HCT116 (cell line): ENCODE measurements around the gene DPP10.

Source experiments
- CEBPB ChIP-seq: IDR thresholded peaks from 2 replicates; pipeline ENCODE4 v1.6.1; 2012; ENCODE audit warnings: low read depth
- EZH2 ChIP-seq: fragments of 200-600 bp; sonication (generic); IDR thresholded peaks from 2 replicates; pipeline ENCODE4 v1.6.1; 2017; ENCODE audit warnings: antibody characterized with exemption, mixed run types
- EZH2phosphoT487 ChIP-seq: fragments of 200-600 bp; IDR thresholded peaks from 2 replicates; pipeline ENCODE4 v1.6.1; 2018; ENCODE audit warnings: antibody characterized with exemption, borderline replicate concordance
- JUND ChIP-seq: IDR thresholded peaks from 2 replicates; pipeline ENCODE4 v1.6.1; 2012
- POLR2A ChIP-seq: IDR thresholded peaks from 2 replicates; pipeline ENCODE4 v1.7.0; 2011; ENCODE audit warnings: borderline replicate concordance; ENCODE audit not compliant: insufficient read depth, insufficient read length; ENCODE audit errors: extremely low read depth
- YY1 ChIP-seq: IDR thresholded peaks from 2 replicates; pipeline ENCODE4 v1.6.1; 2011; ENCODE audit warnings: low read length, low read depth, moderate library complexity, mild to moderate bottlenecking; ENCODE audit not compliant: insufficient replicate concordance; ENCODE audit errors: extremely low read depth
- TF ChIP-seq, protein P1 (sequence below), 3 experiments: fragments of 200-600 bp in 1 of 3; sonication (generic) in 1 of 3; IDR thresholded peaks in 2 of 3; conservative IDR thresholded peaks in 1 of 3; 2 replicates each; pipeline ENCODE4 v1.5.1; 2012 to 2017; ENCODE audit warnings: low read depth in 2 of 3, low read length in 2 of 3, antibody characterized with exemption in 1 of 3, borderline replicate concordance in 1 of 3, control low read depth in 1 of 3, mild to moderate bottlenecking in 1 of 3, mixed read lengths in 1 of 3, mixed run types in 1 of 3, moderate library complexity in 1 of 3; ENCODE audit not compliant: insufficient read depth in 1 of 3

- TF ChIP-seq, protein P1, sequence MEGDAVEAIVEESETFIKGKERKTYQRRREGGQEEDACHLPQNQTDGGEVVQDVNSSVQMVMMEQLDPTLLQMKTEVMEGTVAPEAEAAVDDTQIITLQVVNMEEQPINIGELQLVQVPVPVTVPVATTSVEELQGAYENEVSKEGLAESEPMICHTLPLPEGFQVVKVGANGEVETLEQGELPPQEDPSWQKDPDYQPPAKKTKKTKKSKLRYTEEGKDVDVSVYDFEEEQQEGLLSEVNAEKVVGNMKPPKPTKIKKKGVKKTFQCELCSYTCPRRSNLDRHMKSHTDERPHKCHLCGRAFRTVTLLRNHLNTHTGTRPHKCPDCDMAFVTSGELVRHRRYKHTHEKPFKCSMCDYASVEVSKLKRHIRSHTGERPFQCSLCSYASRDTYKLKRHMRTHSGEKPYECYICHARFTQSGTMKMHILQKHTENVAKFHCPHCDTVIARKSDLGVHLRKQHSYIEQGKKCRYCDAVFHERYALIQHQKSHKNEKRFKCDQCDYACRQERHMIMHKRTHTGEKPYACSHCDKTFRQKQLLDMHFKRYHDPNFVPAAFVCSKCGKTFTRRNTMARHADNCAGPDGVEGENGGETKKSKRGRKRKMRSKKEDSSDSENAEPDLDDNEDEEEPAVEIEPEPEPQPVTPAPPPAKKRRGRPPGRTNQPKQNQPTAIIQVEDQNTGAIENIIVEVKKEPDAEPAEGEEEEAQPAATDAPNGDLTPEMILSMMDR (IDR thresholded peaks at IDR 0.05 in 2 of 3, conservative IDR thresholded peaks at IDR 0.05 in 1 of 3; ENCODE audit: borderline replicate concordance in 1 of 3, insufficient read depth in 1 of 3, low read depth in 2 of 3, low read length in 2 of 3), result no peak
- TF ChIP-seq EZH2phosphoT487 (no peak), CEBPB (no peak), EZH2 (no peak), JUND (no peak), YY1 (no peak), POLR2A (no peak)
These were observed 76.3 kb downstream of the DPP10 start for GRCh38 chr2:114518738-114519137.
